Measurements from ENCODE around the gene GPR45.
A peak's percentile ranks its signal among the peaks of the same experiment; 100 is the strongest.
"Not testable (repeated sequence)": the region's sequence is repeated elsewhere in the genome, so short reads cannot be mapped to it uniquely, and the experiment has no call there.

GPR45 gene

GRCh38 chr2:105241443-105241842 lies at the start of gene GPR45:
TSS of gene GPR45 (plus strand) at chr2:105241743. CDS start at chr2:105241859, 116 bp downstream.
- no peak for DNase-seq (ENCODE audit: low read depth)

- no peak for DNase-seq (ENCODE audit: low read depth)
Measured at GRCh38 chr2:105194022-105194675, 47.4 kb upstream of the GPR45 start.

GRCh38 chr2:105196651-105197050 lies 44.9 kb upstream of the GPR45 start:
- no peak for DNase-seq (ENCODE audit: low read depth)

- no peak for DNase-seq (ENCODE audit: low read depth)
Measured at GRCh38 chr2:105215586-105216192, 25.9 kb upstream of the GPR45 start.

- DNase-seq (ENCODE audit: low read depth) = no peak
Measured at GRCh38 chr2:105220604-105221003, 20.9 kb upstream of the GPR45 start.

- DNase-seq (ENCODE audit: low read depth) = no peak
Measured at GRCh38 chr2:105224444-105224843, 17.1 kb upstream of the GPR45 start.

GRCh38 chr2:105231232-105231619 lies 10.3 kb upstream of the GPR45 start:
- no peak for DNase-seq (ENCODE audit: low read depth)

- peak; percentile 87 for DNase-seq (ENCODE audit: low read depth)
Measured at GRCh38 chr2:105235388-105236059, 6.0 kb upstream of the GPR45 start.

GRCh38 chr2:105236060-105236424 lies 5.5 kb upstream of the GPR45 start:
- DNase-seq (ENCODE audit: low read depth) = no peak

DNA sequence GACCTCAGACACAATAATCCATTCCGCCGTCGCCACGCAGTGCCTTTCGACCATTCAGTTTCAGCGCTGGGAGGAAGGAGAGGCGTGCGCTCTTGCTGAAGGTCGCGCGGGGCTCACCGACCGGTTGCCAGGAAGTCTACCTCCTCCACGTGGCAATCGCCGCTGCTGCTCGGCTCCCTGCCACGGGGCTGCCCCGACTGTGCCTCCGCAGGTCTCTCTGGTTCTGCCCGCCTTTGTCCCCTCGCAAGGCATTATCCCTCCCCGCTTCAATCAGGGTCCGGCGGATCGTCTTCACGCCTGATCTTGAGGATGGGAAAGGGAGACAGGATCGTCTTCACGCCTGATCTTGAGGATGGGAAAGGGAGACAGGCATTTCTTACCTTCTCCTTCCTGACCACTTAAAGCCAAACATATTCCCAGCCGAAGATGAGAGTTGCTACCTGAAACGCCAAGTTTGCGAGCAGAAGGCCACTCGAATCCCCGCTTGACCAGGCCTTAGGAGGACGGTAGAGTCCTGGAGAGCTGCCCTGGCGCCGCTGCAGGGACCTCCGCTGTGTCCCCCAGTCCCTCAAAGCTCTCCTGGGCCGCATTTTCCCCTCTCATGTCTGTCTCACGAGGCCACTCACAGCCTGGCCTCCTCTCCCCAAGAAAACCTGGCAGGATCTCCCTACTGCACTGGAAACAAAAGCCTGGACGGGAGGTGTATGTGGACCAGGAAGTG lies 4.3 kb upstream of the GPR45 start:
- no peak for DNase-seq (ENCODE audit: low read depth)

DNA sequence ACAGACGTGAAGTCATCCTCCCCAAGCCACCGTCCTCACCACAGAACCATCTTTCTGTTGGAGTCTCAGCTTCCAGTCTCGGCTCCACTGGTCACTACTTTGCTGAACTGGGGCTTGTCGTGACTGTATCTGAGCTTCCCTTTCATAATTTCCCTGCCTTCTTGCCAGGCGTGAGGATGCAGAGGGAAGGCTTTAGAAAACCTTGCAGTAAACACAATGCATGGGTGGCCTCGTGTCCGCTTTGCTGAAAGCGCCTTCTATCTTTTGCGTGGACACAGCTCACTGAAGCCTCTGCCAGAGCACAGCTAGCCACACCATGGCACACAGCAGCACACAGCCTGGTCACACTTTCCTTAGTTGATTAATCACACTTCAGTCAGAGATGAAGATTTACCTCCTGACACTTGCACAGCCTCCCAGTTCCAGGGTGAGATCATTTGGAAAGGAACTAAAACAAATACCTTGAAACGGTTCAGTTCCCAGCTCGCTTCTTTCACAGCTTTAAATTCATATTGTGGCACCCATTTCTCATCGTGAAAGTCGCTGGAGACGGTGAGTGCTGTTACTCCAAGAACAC lies 2.8 kb upstream of the GPR45 start:
- DNase-seq (ENCODE audit: low read depth) = no peak

GRCh38 chr2:105239924-105240323 lies 1.6 kb upstream of the GPR45 start:
- peak; percentile 98 for DNase-seq (ENCODE audit: low read depth)

DNA sequence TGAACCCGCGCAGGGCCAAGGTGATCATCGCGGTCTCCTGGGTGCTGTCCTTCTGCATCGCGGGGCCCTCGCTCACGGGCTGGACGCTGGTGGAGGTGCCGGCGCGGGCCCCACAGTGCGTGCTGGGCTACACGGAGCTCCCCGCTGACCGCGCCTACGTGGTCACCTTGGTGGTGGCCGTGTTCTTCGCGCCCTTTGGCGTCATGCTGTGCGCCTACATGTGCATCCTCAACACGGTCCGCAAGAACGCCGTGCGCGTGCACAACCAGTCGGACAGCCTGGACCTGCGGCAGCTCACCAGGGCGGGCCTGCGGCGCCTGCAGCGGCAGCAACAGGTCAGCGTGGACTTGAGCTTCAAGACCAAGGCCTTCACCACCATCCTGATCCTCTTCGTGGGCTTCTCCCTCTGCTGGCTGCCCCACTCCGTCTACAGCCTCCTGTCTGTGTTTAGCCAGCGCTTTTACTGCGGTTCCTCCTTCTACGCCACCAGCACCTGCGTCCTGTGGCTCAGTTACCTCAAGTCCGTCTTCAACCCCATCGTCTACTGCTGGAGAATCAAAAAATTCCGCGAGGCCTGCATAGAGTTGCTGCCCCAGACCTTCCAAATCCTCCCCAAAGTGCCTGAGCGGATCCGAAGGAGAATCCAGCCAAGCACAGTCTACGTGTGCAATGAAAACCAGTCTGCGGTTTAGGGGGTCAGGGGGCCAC lies 897 bp downstream of the GPR45 start:
- no peak for DNase-seq (ENCODE audit: low read depth)

DNA sequence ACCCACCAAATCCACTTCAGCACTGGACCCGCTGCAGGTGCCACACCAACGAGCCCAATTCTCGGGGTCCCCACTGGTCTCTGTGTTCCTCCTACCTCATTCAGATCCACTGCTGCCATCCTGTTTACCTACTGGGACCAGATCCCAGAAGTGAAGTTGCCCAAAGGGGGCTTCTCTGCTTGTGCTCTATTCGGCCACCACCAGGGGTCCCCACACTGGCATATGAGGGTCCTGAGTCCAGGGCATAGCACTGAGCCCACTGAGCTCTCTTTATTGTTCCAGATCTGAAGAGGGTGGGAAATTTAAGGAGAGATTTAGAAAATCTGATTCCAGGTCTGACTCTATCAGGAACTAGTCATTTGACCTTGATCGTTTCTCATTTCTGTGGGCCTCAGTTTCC lies 2.4 kb downstream of the GPR45 start:
- DNase-seq (ENCODE audit: low read depth) = no peak

DNA sequence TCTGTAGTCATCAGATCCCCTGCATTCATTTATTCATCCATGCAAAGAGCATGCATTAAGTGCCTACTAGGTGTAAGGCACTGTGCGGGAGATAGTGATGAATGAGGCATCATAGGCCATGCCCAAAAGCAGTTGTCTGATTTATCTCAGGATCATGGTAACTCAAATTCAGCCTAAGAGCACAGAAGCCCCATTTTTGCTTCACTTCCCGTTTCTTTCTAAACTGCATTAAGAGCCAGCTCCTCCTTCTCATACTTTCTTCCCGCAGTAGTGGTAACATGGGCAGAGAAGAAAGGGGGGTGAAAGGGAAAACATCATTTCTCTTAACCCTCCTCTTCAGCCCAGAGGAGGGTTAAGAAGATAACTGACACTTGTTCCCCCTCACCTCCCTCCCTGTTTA lies 2.9 kb downstream of the GPR45 start:
- DNase-seq (ENCODE audit: low read depth) = no peak

GRCh38 chr2:105248316-105249070 lies 7.0 kb downstream of the GPR45 start:
- DNase-seq (ENCODE audit: low read depth) = no peak

DNA sequence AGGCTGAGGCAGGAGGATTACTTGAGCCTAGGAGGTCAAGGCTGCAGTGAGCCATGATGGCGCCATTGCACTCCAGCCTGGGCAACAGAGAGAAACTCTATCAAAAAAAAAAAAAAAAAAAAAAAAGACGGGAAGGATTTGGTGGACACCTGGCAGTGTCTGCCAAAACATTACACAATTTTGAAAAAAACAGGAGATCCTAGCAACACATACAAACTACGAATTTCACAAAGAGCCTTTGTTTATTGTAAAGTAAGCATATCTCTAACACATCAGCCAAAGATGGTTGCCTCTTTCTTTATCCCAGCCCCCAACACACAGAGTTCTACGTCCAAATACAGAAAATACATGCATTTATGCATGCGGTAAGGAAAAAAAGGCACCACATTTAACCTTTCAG lies 7.6 kb downstream of the GPR45 start:
- DNase-seq (ENCODE audit: low read depth) = peak; percentile 34

DNA sequence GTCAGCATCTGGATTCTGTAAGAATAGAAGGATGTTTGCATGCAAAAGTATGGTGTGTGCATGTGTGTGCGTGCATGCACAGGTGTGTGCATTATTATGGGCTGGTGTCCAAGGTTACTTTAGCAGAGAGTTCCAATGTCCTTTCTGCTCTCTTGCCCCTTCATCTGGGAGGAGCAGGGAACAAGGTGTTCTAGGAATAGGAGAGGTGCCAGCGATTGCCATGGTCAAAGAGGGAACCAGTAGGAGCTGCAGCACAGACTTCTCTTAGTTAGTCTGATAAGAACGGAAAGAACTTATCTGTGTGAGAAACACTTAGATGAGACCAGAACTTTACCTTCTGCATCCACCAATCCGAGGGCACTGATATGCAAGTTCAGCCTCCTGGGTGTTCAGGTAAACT lies 8.3 kb downstream of the GPR45 start:
- no peak for DNase-seq (ENCODE audit: low read depth)

DNA sequence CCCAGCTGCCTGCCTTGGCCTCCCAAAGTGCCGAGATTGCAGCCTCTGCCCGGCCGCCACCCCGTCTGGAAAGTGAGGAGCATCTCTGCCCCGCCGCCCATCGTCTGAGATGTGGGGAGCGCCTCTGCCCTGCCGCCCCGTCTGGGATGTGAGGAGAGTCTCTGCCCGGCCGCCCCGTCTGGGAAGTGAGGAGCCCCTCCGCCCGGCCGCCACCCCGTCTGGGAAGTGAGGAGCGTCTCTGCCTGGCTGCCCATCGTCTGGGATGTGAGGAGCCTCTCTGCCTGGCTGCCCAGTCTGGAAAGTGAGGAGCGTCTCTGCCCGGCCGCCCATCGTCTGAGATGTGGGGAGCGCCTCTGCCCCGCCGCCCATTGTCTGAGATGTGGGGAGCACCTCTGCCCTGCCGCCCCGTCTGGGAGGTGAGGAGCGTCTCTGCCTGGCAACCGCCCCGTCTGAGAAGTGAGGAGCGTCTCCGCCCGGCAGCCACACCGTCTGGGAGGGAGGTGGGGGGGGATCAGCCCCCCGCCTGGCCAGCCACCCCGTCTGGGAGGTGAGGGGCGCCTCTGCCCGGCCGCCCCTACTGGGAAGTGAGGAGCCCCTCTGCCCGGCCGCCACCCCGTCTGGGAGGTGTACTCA lies 9.6 kb downstream of the GPR45 start:
- DNase-seq (ENCODE audit: low read depth) = not testable (repeated sequence)

GRCh38 chr2:105252271-105252670 lies 10.7 kb downstream of the GPR45 start:
- DNase-seq (ENCODE audit: low read depth) = no peak

All from iris pigment epithelial cell (primary cell).